Uterus (tissue), 2 donors: ENCODE data around the gene ERMAP.

Experiments used
- POLR2A ChIP-seq, 2 donors: fragments of 450-650 bp; IDR thresholded peaks; one replicate each; pipeline ENCODE4 v1.6.1; 2016; ENCODE audit warnings: antibody characterized with exemption in 2 of 2, mild to moderate bottlenecking in 1 of 2, moderate library complexity in 1 of 2
- TF ChIP-seq, protein P1 (sequence below), 4 experiments: fragments of 200-600 bp in 2 of 4; fragments of 450-650 bp in 2 of 4; sonication (generic) in 2 of 4; IDR thresholded peaks; one replicate each; pipeline ENCODE4 v1.5.1; 2016 to 2019; ENCODE audit warnings: antibody characterized with exemption in 4 of 4, mild to moderate bottlenecking in 2 of 4, moderate library complexity in 1 of 4

- no peak for TF ChIP-seq POLR2A (IDR thresholded peaks at IDR 0.05)
- TF ChIP-seq, protein P1, sequence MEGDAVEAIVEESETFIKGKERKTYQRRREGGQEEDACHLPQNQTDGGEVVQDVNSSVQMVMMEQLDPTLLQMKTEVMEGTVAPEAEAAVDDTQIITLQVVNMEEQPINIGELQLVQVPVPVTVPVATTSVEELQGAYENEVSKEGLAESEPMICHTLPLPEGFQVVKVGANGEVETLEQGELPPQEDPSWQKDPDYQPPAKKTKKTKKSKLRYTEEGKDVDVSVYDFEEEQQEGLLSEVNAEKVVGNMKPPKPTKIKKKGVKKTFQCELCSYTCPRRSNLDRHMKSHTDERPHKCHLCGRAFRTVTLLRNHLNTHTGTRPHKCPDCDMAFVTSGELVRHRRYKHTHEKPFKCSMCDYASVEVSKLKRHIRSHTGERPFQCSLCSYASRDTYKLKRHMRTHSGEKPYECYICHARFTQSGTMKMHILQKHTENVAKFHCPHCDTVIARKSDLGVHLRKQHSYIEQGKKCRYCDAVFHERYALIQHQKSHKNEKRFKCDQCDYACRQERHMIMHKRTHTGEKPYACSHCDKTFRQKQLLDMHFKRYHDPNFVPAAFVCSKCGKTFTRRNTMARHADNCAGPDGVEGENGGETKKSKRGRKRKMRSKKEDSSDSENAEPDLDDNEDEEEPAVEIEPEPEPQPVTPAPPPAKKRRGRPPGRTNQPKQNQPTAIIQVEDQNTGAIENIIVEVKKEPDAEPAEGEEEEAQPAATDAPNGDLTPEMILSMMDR (IDR thresholded peaks at IDR 0.05), result no peak
Observed at GRCh38 chr1:42824481-42825035, 7.6 kb downstream of the ERMAP start.
